ENCODE data around the gene PPEF2.
A peak's percentile ranks its signal among the peaks of the same experiment; 100 is the strongest.

The PPEF2 gene

DNA sequence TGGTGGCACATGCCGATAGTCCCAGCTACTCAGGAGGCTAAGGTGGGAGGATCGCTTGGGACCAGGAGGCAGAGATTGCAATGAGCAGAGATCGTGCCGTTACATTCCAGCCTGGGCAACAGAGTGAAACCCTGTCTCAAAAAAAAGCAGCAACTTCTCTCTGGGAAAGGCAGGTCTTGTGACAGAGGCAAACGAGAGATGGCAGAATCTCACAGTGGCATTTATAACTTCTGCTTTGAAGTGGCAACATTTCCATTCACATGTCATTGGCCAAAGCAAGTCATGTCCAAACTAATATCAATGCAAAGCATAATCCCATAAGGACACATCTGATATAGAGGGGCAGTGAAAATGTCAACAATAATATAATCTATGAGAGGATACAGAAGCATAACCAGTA lies 79.8 kb downstream of the PPEF2 start:
- Histone ChIP-seq H3K4me1 (ENCODE audit: control insufficient read depth, insufficient read depth, low read length) (peaks cover 18% of the 10 kb centered on the region), H3K27me3 (replicated peaks; ENCODE audit: control insufficient read depth, insufficient read depth, low read length) (no peaks in the 10 kb centered on the region), H3K4me3 (ENCODE audit: low read length) (no peak overlapping the region), H3K9ac (ENCODE audit: low read length) (no peak overlapping the region), H3K9me3 (ENCODE audit: control insufficient read depth, low read length) (no peaks in the 10 kb centered on the region), H3K36me3 (ENCODE audit: control insufficient read depth, insufficient read depth, low read length, severe bottlenecking) (no peaks in the 10 kb centered on the region)
- no peak for DNase-seq (ENCODE audit: low read depth)

DNA sequence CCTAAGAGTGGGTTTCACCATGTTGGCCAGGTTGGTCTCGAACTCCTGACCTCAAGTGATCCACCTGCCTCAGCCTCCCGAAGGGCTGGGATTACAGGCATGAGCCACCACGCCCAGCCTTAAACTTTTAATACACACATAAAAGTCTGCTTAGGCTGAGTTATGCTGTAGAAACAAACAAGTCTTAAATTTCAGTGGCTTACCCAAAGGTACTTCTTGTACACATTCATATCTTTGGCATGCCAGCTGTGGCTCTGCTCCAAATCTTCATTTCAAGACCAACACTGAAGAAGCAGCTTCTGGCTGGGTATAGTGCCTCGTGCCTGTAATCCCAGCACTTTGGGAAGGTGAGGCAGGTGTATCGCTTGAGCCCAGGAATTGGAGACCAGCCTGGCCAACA lies 80.3 kb downstream of the PPEF2 start:
- Histone ChIP-seq H3K9ac (ENCODE audit: low read length) (no peak overlapping the region), H3K4me3 (ENCODE audit: low read length) (no peak overlapping the region), H3K9me3 (ENCODE audit: control insufficient read depth, low read length) (no peaks in the 10 kb centered on the region), H3K27me3 (replicated peaks; ENCODE audit: control insufficient read depth, insufficient read depth, low read length) (no peaks in the 10 kb centered on the region), H3K36me3 (ENCODE audit: control insufficient read depth, insufficient read depth, low read length, severe bottlenecking) (peaks cover 3% of the 10 kb centered on the region), H3K4me1 (ENCODE audit: control insufficient read depth, insufficient read depth, low read length) (peaks cover 18% of the 10 kb centered on the region)
- DNase-seq (ENCODE audit: low read depth): peak; percentile 29

DNA sequence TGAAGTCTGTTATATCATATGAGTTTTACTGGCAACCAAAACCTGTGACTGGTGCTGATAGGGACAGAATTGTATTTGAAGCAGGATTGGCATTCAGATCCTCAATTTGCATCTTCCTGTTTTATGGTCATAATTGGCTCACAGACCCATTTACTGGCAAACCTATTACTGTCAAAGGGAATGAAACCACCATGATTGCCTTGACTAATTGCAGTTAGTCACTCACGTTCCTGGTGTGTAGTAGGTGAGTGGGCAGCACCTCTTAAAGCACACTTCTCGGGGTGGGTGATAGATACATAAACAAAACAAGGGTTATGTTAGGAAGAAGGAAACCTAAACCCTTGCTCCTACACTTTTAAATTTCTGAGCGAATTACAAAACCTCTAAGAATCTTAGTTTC lies 81.0 kb downstream of the PPEF2 start:
- no peaks in the 10 kb centered on the region for H3K9me3 ChIP-seq (ENCODE audit: control insufficient read depth, low read length)
- H3K27me3 ChIP-seq (replicated peaks; ENCODE audit: control insufficient read depth, insufficient read depth, low read length): no peaks in the 10 kb centered on the region
- peaks cover 18% of the 10 kb centered on the region for H3K4me1 ChIP-seq (ENCODE audit: control insufficient read depth, insufficient read depth, low read length)
- H3K36me3 ChIP-seq (ENCODE audit: control insufficient read depth, insufficient read depth, low read length, severe bottlenecking): peaks cover 10% of the 10 kb centered on the region
- H3K4me3 ChIP-seq (ENCODE audit: low read length): no peak overlapping the region
- no peak for DNase-seq (ENCODE audit: low read depth)
- no peak overlapping the region for H3K9ac ChIP-seq (ENCODE audit: low read length)

DNA sequence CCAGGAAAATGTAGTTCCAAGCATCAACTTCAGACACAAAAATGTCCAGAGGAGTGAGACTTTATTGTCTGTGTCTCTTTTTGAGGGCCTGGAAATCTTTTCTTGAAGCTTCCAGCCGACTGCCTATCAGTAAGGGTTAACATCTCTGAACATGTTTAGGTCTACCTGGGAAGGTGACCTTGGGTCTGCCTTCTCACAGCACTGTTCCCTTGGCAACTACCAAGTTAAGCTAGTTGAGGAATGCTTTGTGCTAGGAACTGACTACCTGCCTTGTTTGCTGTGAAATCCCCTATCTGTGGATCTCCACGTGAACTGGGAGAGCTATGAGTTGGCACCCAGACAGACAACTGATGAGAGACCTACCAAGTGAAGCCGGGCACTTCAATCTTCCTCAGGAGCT lies 81.6 kb downstream of the PPEF2 start:
- H3K9me3 ChIP-seq (ENCODE audit: control insufficient read depth, low read length): no peaks in the 10 kb centered on the region
- no peak overlapping the region for H3K9ac ChIP-seq (ENCODE audit: low read length)
- no peaks in the 10 kb centered on the region for H3K27me3 ChIP-seq (replicated peaks; ENCODE audit: control insufficient read depth, insufficient read depth, low read length)
- no peak overlapping the region for H3K4me3 ChIP-seq (ENCODE audit: low read length)
- H3K36me3 ChIP-seq (ENCODE audit: control insufficient read depth, insufficient read depth, low read length, severe bottlenecking): peaks cover 16% of the 10 kb centered on the region
- DNase-seq (ENCODE audit: low read depth): no peak
- peaks cover 18% of the 10 kb centered on the region for H3K4me1 ChIP-seq (ENCODE audit: control insufficient read depth, insufficient read depth, low read length)

- Histone ChIP-seq H3K4me3 (ENCODE audit: low read length) (no peak overlapping the region), H3K9ac (ENCODE audit: low read length) (no peak overlapping the region), H3K36me3 (ENCODE audit: control insufficient read depth, insufficient read depth, low read length, severe bottlenecking) (peaks cover 20% of the 10 kb centered on the region), H3K4me1 (ENCODE audit: control insufficient read depth, insufficient read depth, low read length) (peaks cover 18% of the 10 kb centered on the region), H3K27me3 (replicated peaks; ENCODE audit: control insufficient read depth, insufficient read depth, low read length) (no peaks in the 10 kb centered on the region), H3K9me3 (ENCODE audit: control insufficient read depth, low read length) (no peaks in the 10 kb centered on the region)
- no peak for DNase-seq (ENCODE audit: low read depth)
Observed at GRCh38 chr4:75820197-75820596, 82.1 kb downstream of the PPEF2 start.

DNA sequence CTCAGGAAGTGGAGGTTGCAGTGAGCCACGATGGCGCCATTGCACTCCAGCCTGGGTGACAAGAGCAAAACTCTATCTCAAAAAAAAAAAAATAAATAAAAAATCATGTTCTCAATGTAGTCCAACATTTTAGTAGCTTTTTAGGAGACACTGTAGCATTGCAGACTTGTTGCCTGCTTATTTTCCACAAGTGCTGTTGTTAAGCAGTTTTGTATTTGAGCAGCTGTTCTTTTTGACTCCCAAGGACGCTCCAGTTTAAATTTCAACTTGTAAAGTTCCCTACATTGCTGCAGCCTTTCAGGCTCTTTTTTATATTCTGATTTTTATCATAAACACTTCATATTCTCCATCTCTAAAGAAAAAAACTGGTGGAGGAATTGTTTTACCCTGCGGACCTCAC lies 83.1 kb downstream of the PPEF2 start:
- H3K9me3 ChIP-seq (ENCODE audit: control insufficient read depth, low read length): no peaks in the 10 kb centered on the region
- peaks cover 15% of the 10 kb centered on the region for H3K4me1 ChIP-seq (ENCODE audit: control insufficient read depth, insufficient read depth, low read length)
- peaks cover 31% of the 10 kb centered on the region for H3K36me3 ChIP-seq (ENCODE audit: control insufficient read depth, insufficient read depth, low read length, severe bottlenecking)
- DNase-seq (ENCODE audit: low read depth): no peak
- no peak overlapping the region for H3K9ac ChIP-seq (ENCODE audit: low read length)
- H3K27me3 ChIP-seq (replicated peaks; ENCODE audit: control insufficient read depth, insufficient read depth, low read length): no peaks in the 10 kb centered on the region
- no peak overlapping the region for H3K4me3 ChIP-seq (ENCODE audit: low read length)

DNA sequence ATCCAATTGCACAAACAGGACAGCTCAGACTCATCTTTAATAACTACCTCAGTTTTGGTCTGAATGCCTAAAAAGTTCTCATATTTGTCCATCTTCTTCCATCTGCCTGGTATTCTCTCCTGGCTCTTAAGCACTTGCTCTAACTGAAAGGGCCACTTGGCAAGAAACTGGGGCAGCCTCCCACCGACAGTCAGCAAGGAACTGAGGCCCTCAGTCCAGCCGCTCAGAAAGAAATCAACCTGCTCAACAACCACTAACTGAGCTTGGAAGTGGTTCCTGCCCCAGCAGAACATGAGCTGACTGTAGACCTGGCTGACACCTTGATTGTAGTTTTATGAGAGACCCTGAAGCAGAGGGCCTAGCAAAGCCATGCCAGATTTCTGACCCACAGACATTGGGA lies 84.4 kb downstream of the PPEF2 start:
- no peak overlapping the region for H3K9ac ChIP-seq (ENCODE audit: low read length)
- no peaks in the 10 kb centered on the region for H3K9me3 ChIP-seq (ENCODE audit: control insufficient read depth, low read length)
- H3K27me3 ChIP-seq (replicated peaks; ENCODE audit: control insufficient read depth, insufficient read depth, low read length): no peaks in the 10 kb centered on the region
- no peak for DNase-seq (ENCODE audit: low read depth)
- H3K4me1 ChIP-seq (ENCODE audit: control insufficient read depth, insufficient read depth, low read length): peaks cover 10% of the 10 kb centered on the region
- no peak overlapping the region for H3K4me3 ChIP-seq (ENCODE audit: low read length)
- H3K36me3 ChIP-seq (ENCODE audit: control insufficient read depth, insufficient read depth, low read length, severe bottlenecking): peaks cover 43% of the 10 kb centered on the region
